Kidney epithelial cell (primary cell): Measurements from ENCODE around the gene ZNF787. TPM values are rescaled to one million over a fixed set of nuclear protein-coding genes. Genes with fewer than 3 reads are reported as not detected.

Experiments
- DNase-seq: peaks from one replicate; pipeline ENCODE4 v3.0.0-alpha.2; 2010; ENCODE audit warnings: low read depth
- H3K27me3 ChIP-seq: 2 replicates; pipeline ENCODE4 v1.6.0; 2011; ENCODE audit warnings: low read length; ENCODE audit not compliant: control insufficient read depth, insufficient read depth
- H3K36me3 ChIP-seq: 2 replicates; pipeline ENCODE4 v1.5.1; 2011; ENCODE audit warnings: low read length; ENCODE audit not compliant: control insufficient read depth, insufficient read depth
- H3K4me3 ChIP-seq: 2 replicates; pipeline ENCODE4 v1.5.1; 2011; ENCODE audit warnings: low read depth, mild to moderate bottlenecking, control low read depth, low read length
- CTCF ChIP-seq: IDR thresholded peaks from 2 replicates; pipeline ENCODE4 v1.5.1; 2011; ENCODE audit warnings: mild to moderate bottlenecking, moderate library complexity, low read length, control low read depth, inconsistent platforms; ENCODE audit not compliant: insufficient read depth, poor library complexity, severe bottlenecking
- total RNA-seq: library from RNA; depleted of rRNA; stranded (reverse); fragments of >200 nt; gene quantifications from 2 replicates; pipeline ENCODE4 v1.2.3, GENCODE V29; 2015

Gene ZNF787
- total RNA-seq, 1 donor from 2014 or later = 26.6 TPM

- no peak for TF ChIP-seq CTCF
- Histone ChIP-seq H3K27me3 (no peaks in the 10 kb centered on the region), H3K4me3 (no peak overlapping the region), H3K36me3 (no peaks in the 10 kb centered on the region)
- no peak for DNase-seq
Observed at GRCh38 chr19:56131651-56132050, 10.6 kb upstream of the ZNF787 start.

GRCh38 chr19:56130006-56130405 is 8.9 kb upstream of the ZNF787 start:
- Histone ChIP-seq H3K36me3 (no peaks in the 10 kb centered on the region), H3K4me3 (no peak overlapping the region), H3K27me3 (no peaks in the 10 kb centered on the region)
- TF ChIP-seq CTCF = no peak
- no peak for DNase-seq

GRCh38 chr19:56126983-56127780 is 6.1 kb upstream of the ZNF787 start:
- Histone ChIP-seq H3K36me3 (no peaks in the 10 kb centered on the region), H3K27me3 (no peaks in the 10 kb centered on the region), H3K4me3 (no peak overlapping the region)
- no peak for DNase-seq
- no peak for TF ChIP-seq CTCF

GRCh38 chr19:56125806-56126590 is 4.9 kb upstream of the ZNF787 start:
- H3K4me3 ChIP-seq = no peak overlapping the region
- no peak for DNase-seq
- no peak for TF ChIP-seq CTCF
- H3K36me3 ChIP-seq = no peaks in the 10 kb centered on the region
- H3K27me3 ChIP-seq = no peaks in the 10 kb centered on the region

GRCh38 chr19:56124578-56124977 is 3.5 kb upstream of the ZNF787 start:
- DNase-seq = no peak
- TF ChIP-seq CTCF = no peak
- H3K27me3 ChIP-seq = no peaks in the 10 kb centered on the region

More at GRCh38 chr19:56124578-56124977, 3.5 kb upstream of the ZNF787 start:
- H3K36me3 ChIP-seq = no peaks in the 10 kb centered on the region
- no peak overlapping the region for H3K4me3 ChIP-seq
